Measurements from ENCODE around the gene EFCAB8.

EFCAB8 gene

DNA sequence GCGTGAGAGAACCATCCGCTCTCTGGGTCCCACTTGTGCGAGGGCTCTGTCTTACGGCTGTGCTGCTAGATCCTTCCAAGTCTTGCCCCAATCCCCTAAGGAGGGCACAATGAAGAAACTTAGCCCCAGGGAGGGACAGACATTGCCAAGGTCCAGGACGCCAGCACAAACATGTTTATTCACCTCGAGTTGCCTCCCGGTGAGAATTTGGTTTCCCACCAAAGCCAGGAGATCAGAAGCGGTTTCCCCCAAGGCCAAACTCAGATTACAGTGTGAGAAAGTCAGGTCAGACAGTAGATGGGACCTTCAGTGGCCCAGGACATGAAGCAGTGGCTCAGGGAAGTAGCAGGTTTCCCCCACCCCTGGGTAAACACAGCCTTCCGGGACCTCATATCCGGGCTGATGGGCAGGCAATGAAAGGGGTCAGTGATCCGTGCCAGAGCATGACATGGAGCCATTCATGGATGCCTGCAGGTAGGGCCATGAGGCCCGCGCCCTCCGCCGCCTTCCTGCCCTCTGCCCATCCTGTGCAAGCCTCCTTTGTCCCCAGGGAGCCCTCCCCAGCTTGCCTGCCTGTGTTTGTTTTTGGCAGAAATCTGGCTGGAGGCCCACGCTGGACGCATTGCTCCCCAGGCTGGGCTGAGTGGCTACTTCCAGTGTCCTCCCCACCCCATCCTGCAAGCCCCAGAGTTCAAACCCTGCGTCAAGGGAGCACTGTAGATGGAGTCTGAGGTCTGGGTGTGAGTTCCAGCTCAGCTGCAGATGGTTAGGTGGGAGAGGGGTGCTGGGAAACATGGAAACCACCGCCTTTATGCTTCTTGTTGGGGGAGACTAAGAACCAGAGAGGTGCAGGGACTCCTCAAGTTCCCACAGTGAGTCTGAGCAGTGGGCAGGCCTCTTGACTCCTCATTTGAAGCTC is 150.8 kb downstream of the EFCAB8 start:
- no peak for DNase-seq

DNA sequence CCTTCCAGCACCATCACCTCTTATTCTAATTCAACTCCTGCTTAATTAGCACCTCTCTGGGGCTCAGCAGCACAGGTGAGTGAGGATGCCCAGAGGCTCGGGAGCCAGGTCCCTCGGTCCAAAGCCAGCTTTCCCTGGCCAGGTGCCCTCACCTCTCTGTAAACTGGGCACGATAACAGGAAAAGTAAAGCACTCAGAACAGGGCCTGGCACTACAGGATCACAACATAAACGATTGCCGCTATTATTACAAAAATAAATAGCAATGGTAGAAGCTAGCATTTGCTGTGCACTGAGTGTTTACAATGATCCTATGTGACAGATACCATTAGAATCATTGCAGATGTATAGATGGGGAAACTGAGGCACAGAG is 151.4 kb downstream of the EFCAB8 start:
- no peak for DNase-seq

DNA sequence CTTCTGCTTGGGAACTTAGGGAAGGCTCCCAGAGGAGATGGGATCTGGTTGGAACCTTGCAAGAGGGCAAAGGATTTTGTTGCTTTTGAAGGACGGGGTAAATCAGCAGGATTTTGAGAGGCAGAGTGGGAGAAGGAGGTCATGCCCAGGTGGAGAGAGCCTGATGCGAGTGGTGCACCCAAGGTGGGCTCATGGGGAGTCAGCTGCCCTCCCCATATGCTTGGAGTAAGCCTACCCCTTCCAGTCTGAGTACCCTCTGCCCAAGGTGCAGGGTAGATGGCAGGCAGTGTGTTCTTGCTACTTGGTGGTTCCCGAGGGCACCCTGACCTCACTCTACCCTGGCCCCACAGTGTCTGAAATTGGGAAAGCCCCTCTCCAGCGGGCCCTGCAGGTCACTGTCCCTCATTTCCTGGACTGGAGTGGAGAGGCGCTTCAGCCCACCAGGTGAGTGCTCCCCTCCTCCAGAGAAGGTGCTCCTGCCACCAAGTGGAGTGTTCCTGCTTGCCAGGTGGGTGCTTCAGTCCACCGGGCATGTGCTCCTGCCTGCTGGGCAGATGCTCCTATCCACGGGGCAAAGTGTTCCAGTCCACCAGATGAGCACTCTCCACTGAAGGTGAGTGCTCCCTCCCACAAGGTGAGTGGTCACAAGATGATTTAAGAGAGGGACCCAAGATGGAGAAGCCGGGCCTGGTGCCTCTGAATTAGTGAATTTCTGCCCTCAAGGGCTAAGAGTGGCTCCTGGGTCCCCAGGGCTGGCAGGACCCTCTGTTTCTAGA is 152.1 kb downstream of the EFCAB8 start:
- DNase-seq = no peak

Data from central memory CD4-positive, alpha-beta T cell (primary cell).